ENCODE results near the gene G6PC3.

DNA sequence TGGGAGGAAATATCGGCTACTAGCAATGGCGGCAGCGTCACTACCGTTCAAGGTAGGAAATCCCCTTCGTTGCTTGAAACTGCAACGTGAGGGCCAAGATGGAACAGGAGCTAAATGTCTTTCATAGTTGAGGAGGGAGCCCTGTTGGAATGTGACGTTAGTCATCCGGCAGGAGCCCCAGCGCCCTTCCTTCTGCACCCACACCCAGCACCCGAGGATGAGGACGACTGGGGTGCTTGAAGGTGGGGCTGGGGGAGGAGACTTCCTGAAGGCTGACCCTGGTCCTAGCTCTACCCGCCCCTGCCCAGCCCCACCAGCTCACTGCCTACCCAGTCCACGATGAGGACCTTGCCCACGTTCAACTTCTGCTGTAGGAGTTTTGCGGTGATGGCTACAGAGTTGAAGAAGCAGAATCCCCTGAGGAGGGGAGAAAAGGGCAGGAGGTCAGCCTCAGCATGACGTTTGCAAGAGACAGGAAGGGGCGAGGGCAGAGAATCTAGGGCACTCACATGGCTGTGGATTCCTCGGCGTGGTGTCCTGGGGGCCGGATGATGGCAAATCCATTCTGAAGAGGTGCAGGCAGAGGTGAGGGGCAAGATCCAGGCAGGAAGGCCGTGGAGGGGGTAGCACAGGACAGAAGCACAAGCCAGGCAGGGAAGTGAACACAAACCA is 11.9 kb downstream of the G6PC3 start:
- TF ChIP-seq CTCF (conservative IDR thresholded peaks at IDR 0.05; ENCODE audit: low read depth, low read length), result no peak
- no peak for TF ChIP-seq EZH2 (IDR thresholded peaks at IDR 0.05; ENCODE audit: borderline replicate concordance, low read depth, low read length, poor library complexity, severe bottlenecking)
